Adrenal gland (tissue), 12 donors: ENCODE data around the gene ZNF473. TPM values are rescaled to one million over a fixed set of nuclear protein-coding genes. Genes with fewer than 3 reads are reported as not detected.
A peak's percentile ranks its signal among the peaks of the same experiment; 100 is the strongest.
"Not testable (repeated sequence)": the region's sequence is repeated elsewhere in the genome, so short reads cannot be mapped to it uniquely, and the experiment has no call there.

Experiments used
- DNase-seq, 7 donors: peaks; one replicate each; pipeline ENCODE4 v3.0.0-alpha.2; 2019 to 2020
- H3K27ac ChIP-seq, 5 donors: fragments of 200-600 bp; sonication (generic) in 4 of 5; 1 replicate in 3 of 5; 2 replicates in 2 of 5; pipeline versions ENCODE4 v1.5.1 to v1.8.0; 2016 to 2020; ENCODE audit warnings: mild to moderate bottlenecking in 1 of 5
- H3K27me3 ChIP-seq: fragments of 200-600 bp; 2 replicates; pipeline ENCODE4 v1.8.0; 2021
- H3K36me3 ChIP-seq, 2 donors: fragments of 200-600 bp; replicated peaks in 1 of 2; 1 replicate in 1 of 2; 2 replicates in 1 of 2; pipeline versions ENCODE4 v1.5.1 to v1.8.0; 2018 to 2022
- H3K4me1 ChIP-seq, 2 donors: fragments of 200-600 bp; replicated peaks in 1 of 2; 1 replicate in 1 of 2; 2 replicates in 1 of 2; pipeline versions ENCODE4 v1.5.1 to v1.8.0; 2018 to 2021
- H3K4me3 ChIP-seq, 4 donors: fragments of 200-600 bp; sonication (generic) in 3 of 4; one replicate each; pipeline ENCODE4 v1.5.1; 2016 to 2018
- H3K9me3 ChIP-seq, 3 donors: fragments of 200-600 bp; sonication (generic) in 1 of 3; replicated peaks in 1 of 3; 1 replicate in 2 of 3; 2 replicates in 1 of 3; pipeline versions ENCODE4 v1.5.1 to v1.8.0; 2016 to 2021
- WGBS, 4 donors: extraction: QIAGEN DNeasy Blood & Tissue Kit in 2 of 4; methylation state at CpG; one replicate each; pipeline versions ENCODE4 v1.1.5 to v1.1.7; 2013 to 2017; 5-methylcytosine and 5-hydroxymethylcytosine counted together
- intact Hi-C, 2 donors: fragments of 100-400 bp; cut with DNase I; formaldehyde crosslinking; loops; one replicate each; pipeline versions ENCODE4 v1.14.1 to v1.15.0; 2022 to 2023
- polyA plus RNA-seq, 3 donors: library from polyadenylated mRNA; stranded (reverse); fragments of 200-250 nt in 2 of 3; fragments of 350-450 nt in 1 of 3; fragmentation: Illumina TruSeq in 1 of 3; extraction: RNeasy Lipid Tissue Mini Kit (QIAGEN cat#74804) in 1 of 3; gene quantifications; one replicate each; pipeline ENCODE4 v1.2.3, GENCODE V29; 2013 to 2014
- total RNA-seq, 9 donors: library from RNA; depleted of rRNA in 4 of 9; stranded (reverse); fragments of >200 nt in 4 of 9; fragments of 120-200 nt in 1 of 9; fragmentation: NEBNext Ultra II Directional in 1 of 9; extraction: Animal tissue kit (Norgen Biotek cat#: 25700) in 1 of 9; gene quantifications; one replicate each; pipeline versions ENCODE4 v1.1.0 to v1.2.4, GENCODE V29; 2013 to 2023
- donor health status: healthy with polysubstance abuse.
- donor health status: Bipolar disorder and iron deficiency.
- donor health status: DM: yes; HTN: yes; CAD: no.
- donor health status: DM: no; HTN: no; CAD: no.
- donor health status: DM: no; HTN: no; CAD: no.
- donor health status: DM: yes; HTN: yes; CAD: no.

Gene ZNF473
- total and polyA plus RNA-seq, 12 donors: 2.7 to 13.2 (median 9.1) TPM

DNA sequence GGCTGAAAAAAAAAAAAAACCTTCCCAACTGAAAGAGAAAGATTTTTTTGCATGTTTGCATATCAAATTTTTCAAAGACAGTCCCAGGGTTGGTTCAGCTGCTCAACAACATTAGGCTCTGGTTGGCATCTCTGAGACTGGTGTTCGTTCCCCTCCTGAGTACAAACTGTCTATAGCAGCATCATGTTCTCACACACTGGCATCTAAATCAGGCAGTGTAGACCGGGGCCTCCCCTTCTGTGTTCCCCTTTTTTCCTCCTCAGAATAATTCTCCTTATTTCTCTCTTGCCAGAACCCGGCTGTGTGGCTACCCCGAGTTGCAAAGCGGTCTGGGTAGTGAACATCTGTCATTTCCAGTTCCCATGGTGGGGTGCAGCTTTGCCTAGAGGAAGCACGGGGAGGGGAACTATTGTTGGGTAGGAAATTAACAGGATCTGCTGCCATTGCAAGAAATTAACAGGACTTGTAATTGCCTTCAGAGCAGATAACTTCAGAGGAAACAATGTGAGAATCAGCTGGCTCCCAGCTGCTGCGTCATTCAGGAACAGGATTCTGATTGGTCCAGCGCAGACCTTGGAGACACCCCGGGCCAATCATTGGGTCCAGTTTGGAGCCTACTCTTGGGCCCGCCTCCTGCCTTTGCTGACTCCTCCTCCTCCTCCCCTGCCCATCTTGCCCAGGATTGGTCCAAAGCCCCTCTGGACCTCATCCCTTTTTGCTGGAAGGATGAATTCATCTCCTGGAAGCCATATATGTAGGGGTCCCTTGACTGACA lies 51.0 kb downstream of the ZNF473 start:
- 70 to 78% (median 71%) methylated on average over 6 to 10 of the region's 10 CpGs for WGBS, 4 donors
- DNase-seq: not testable (repeated sequence)

DNA sequence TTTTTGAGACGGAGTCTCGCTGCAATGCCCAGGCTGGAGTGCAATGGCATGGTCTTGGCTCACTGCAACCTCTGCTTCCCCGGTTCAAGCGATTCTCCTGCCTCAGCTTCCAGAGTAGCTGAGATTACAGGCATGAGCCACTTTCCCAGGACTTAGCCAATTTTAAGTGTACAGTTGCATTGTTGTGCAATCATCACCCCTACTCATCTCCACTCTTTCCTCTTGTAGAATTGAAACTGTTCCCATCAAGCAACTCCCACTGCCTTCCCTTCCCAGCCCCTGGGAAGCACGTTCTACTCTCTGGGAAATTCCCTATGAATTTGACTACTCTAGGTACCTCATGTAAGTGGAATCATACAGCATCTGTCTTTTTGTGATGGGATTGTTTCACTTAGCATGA lies 53.2 kb downstream of the ZNF473 start:
- DNase-seq, H3K4me3 ChIP-seq, H3K27ac ChIP-seq, H3K27me3 ChIP-seq, H3K36me3 ChIP-seq, intact Hi-C loops, H3K4me1 ChIP-seq, H3K9me3 ChIP-seq: not testable (repeated sequence)
- 69 to 84% (median 81%) methylated on average over 4 of the region's 5 CpGs for WGBS, 4 donors

More for the DNA sequence above, 51.0 kb downstream of the ZNF473 start:
- H3K4me1 ChIP-seq, H3K4me3 ChIP-seq, H3K36me3 ChIP-seq, H3K27ac ChIP-seq, H3K9me3 ChIP-seq, intact Hi-C loops, H3K27me3 ChIP-seq: not testable (repeated sequence)

DNA sequence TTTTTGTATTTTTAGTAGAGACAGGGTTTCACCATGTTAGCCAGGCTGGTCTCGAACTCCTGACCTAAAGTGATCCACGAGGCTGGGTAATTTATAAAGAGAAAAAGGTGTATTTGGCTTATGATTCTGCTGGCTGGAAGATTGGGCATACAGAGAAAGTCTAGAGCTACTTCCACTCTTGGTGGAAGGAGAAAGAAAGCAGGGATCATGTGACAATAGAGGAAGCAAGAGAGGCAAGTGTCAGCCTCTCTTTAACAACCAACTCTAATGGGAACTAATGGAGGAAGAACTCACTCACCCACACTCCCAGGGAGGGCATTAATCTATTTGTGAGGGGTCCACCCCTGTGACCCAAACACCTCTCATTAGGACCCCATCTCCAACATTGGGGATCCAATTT lies 58.6 kb downstream of the ZNF473 start:
- H3K4me3 ChIP-seq, H3K27ac ChIP-seq, H3K36me3 ChIP-seq, intact Hi-C loops, H3K9me3 ChIP-seq, DNase-seq, H3K4me1 ChIP-seq, H3K27me3 ChIP-seq: not testable (repeated sequence)
- 55 to 85% (median 72%) methylated on average over 2 of the region's 2 CpGs for WGBS, 4 donors

DNA sequence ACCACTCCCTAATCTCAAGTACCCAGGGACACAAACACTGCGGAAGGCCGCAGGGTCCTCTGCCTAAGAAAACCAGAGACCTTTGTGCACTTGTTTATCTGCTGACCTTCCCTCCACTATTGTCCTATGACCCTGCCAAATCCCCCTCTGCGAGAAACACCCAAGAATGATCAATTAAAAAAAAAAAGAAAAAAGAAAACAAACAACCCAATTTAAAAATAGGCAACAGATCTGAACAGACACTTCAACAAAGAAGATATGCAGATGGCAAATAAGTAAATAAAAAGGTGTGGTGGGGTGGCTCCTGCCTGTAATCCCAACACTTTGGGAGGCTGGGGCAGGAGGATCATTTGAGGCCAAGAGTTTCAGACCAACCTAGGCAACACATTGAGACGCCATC lies 61.3 kb downstream of the ZNF473 start:
- DNase-seq, H3K27ac ChIP-seq, H3K9me3 ChIP-seq, intact Hi-C loops, H3K4me3 ChIP-seq, H3K4me1 ChIP-seq, H3K27me3 ChIP-seq, H3K36me3 ChIP-seq: not testable (repeated sequence)
- 84 to 94% (median 87%) methylated on average over 2 to 4 of the region's 4 CpGs for WGBS, 4 donors

DNA sequence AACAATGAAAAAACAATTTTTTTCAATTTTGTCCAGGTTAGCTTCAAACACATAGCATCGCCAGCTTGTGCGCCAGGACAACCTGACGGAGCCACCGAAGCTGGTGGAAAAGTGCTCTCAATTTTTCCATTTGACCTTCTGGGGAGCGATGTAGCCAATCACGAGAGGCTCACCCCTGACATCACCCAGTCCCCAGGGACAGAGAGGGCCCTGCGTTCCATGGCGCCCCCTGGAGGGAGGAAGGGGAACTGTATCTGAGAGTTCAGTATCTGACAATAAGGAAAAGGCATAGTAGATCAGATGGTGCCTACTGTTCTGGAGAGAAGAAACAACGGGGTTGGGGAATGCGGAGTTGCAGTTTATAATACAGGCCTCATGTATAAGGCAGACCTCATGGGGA lies 64.9 kb downstream of the ZNF473 start:
- H3K4me3 ChIP-seq, H3K36me3 ChIP-seq, intact Hi-C loops, H3K27me3 ChIP-seq, H3K27ac ChIP-seq, H3K4me1 ChIP-seq, H3K9me3 ChIP-seq: not testable (repeated sequence)
- peak in 1 of 7 donors; percentile 51 for DNase-seq
- WGBS, 4 donors: 39 to 54% (median 49%) methylated on average over 10 of the region's 10 CpGs

DNA sequence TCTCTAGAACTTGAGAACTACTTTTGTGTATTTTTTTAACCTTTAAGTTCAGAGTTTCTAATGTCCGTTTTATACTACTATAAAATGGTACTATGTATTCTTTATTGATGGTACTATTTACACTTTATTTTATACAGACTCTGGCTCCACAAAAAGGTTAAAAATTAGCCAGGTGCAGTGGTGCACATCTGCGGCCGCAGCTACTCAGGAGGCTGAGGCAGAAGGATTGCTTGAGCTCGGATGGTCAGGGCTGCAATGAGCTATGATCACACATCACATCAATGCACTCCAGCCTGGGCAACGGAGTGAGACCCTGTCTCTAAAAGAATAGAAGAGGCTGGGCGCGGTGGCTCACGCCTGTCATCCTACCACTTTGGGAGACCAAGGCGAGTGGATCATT lies 66.0 kb downstream of the ZNF473 start:
- intact Hi-C loops, H3K27ac ChIP-seq, DNase-seq, H3K4me1 ChIP-seq, H3K36me3 ChIP-seq, H3K27me3 ChIP-seq, H3K9me3 ChIP-seq, H3K4me3 ChIP-seq: not testable (repeated sequence)
- 60 to 81% (median 70%) methylated on average over 3 to 5 of the region's 9 CpGs for WGBS, 4 donors

DNA sequence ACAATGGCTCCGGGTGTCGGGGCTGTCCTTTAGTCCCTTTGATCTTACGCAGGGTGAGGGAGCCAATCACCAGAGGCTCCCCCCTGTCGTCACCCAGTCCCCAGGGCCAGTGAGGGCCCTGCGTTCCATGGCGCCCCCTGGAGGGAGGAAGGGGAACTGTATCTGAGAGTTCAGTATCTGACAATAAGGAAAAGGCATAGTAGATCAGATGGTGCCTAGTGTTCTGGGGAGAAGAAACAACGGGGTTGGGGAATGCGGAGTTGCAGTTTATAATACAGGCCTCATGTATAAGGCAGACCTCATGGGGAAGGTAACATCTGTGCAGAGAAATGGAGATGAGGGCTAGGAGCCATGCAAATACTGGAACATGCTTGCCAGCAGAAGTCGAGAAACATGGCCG lies 66.8 kb downstream of the ZNF473 start:
- no CpG with 5 or more reads among the region's 10 CpGs for WGBS, 4 donors
- H3K9me3 ChIP-seq, H3K27me3 ChIP-seq, H3K4me1 ChIP-seq, H3K36me3 ChIP-seq, H3K4me3 ChIP-seq, H3K27ac ChIP-seq, DNase-seq, intact Hi-C loops: not testable (repeated sequence)

DNA sequence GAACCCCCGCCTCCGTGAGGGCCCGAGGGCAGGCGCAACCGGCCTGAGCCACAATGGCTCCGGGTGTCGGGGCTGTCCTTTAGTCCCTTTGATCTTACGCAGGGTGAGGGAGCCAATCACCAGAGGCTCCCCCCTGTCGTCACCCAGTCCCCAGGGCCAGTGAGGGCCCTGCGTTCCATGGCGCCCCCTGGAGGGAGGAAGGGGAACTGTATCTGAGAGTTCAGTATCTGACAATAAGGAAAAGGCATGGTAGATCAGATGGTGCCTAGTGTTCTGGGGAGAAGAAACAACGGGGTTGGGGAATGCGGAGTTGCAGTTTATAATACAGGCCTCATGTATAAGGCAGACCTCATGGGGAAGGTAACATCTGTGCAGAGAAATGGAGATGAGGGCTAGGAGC lies 72.1 kb downstream of the ZNF473 start:
- H3K36me3 ChIP-seq, intact Hi-C loops, DNase-seq, H3K4me1 ChIP-seq, H3K4me3 ChIP-seq, H3K9me3 ChIP-seq, H3K27me3 ChIP-seq, H3K27ac ChIP-seq: not testable (repeated sequence)
- WGBS, 4 donors: no CpG with 5 or more reads among the region's 13 CpGs

DNA sequence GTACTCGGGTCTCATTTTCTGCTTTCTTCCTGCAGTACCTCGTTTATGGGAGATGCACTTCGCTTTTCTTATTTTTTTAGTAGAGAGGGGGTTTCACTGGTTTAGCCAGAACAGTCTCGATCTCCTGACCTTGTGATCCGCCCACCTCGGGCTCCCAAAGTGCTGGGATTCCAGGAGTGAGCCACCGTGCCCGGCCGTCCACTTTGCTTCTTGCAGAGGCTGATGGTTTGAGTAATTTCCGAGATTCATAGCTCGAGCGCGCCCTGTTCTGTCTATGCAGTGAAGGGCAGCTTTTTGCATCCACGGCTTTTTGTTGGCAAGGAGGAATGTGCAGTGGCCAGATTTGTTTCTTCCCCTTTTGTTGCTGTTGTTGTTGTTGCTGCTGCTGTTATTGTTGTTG lies 73.1 kb downstream of the ZNF473 start:
- intact Hi-C loops, H3K36me3 ChIP-seq, H3K9me3 ChIP-seq, H3K4me1 ChIP-seq, H3K27ac ChIP-seq, H3K4me3 ChIP-seq, H3K27me3 ChIP-seq: not testable (repeated sequence)
- WGBS, 4 donors: 62 to 85% (median 71%) methylated on average over 11 to 14 of the region's 14 CpGs
- peak in 4 of 7 donors; percentile 17 to 67 (median 30) for DNase-seq

DNA sequence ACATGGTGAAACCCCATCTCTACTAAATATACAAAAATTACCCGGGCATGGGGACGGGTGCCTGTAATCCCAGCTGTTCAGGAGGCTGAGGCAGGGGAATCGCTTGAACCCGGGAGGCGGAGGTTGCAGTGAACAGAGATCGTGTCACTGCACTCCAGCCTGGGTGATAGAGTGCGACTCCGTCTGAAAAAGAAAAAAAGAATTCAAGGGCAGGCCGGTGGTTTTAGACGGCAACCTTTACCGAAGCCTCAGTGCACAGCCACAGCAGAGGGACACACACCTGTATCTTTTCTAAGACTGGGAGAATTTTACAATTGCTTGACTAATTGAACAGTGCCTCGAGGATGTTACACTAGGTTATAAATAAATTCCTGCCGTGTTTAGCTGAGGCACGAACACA lies 73.9 kb downstream of the ZNF473 start:
- H3K9me3 ChIP-seq, intact Hi-C loops: not testable (repeated sequence)
- 76 to 82% (median 82%) methylated on average over 7 to 9 of the region's 14 CpGs for WGBS, 4 donors

DNA sequence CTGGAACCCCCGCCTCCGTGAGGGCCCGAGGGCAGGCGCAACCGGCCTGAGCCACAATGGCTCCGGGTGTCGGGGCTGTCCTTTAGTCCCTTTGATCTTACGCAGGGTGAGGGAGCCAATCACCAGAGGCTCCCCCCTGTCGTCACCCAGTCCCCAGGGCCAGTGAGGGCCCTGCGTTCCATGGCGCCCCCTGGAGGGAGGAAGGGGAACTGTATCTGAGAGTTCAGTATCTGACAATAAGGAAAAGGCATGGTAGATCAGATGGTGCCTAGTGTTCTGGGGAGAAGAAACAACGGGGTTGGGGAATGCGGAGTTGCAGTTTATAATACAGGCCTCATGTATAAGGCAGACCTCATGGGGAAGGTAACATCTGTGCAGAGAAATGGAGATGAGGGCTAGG lies 75.1 kb downstream of the ZNF473 start:
- H3K9me3 ChIP-seq, H3K27me3 ChIP-seq, H3K36me3 ChIP-seq, H3K4me3 ChIP-seq, intact Hi-C loops, DNase-seq, H3K27ac ChIP-seq, H3K4me1 ChIP-seq: not testable (repeated sequence)
- WGBS, 4 donors: no CpG with 5 or more reads among the region's 13 CpGs

More for the DNA sequence above, 73.9 kb downstream of the ZNF473 start:
- H3K4me3 ChIP-seq, H3K27ac ChIP-seq, DNase-seq, H3K36me3 ChIP-seq, H3K4me1 ChIP-seq, H3K27me3 ChIP-seq: not testable (repeated sequence)
